Retinal pigment epithelial cell (primary cell): ENCODE measurements around the gene MCTP1.

Experiments used
- DNase-seq: peaks from one replicate; pipeline ENCODE4 v3.0.0-alpha.2; 2010; ENCODE audit warnings: low read depth
- H3K4me3 ChIP-seq: 2 replicates; pipeline ENCODE4 v1.5.1; 2011; ENCODE audit warnings: mild to moderate bottlenecking, low read length, control low read depth, moderate library complexity
- TF ChIP-seq, protein P1 (sequence below): conservative IDR thresholded peaks from 2 replicates; pipeline ENCODE4 v1.5.1; 2011; ENCODE audit warnings: low read depth, low read length, control low read depth, inconsistent platforms

The MCTP1 gene

DNA sequence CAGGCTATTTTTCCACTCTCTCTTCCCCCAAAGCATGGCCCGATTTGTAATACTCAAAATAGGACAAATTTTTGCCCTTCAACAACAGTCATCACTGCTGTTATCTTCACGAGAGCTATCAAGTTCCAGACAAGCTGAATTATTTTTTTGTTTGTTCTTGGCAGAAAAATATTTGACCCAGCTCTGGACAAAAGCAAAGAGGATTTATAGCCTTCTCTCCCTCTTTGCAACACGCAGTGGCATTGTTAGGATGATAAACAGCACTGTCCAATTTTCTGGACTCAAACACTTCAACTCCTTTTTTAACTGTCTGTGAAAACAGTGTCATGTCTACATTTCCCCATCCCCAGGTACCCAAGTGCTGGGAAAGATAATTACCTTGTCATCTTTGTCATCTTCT lies 506.2 kb downstream of the MCTP1 start:
- H3K4me3 ChIP-seq = no peak overlapping the region
- DNase-seq = no peak
- TF ChIP-seq, protein P1, sequence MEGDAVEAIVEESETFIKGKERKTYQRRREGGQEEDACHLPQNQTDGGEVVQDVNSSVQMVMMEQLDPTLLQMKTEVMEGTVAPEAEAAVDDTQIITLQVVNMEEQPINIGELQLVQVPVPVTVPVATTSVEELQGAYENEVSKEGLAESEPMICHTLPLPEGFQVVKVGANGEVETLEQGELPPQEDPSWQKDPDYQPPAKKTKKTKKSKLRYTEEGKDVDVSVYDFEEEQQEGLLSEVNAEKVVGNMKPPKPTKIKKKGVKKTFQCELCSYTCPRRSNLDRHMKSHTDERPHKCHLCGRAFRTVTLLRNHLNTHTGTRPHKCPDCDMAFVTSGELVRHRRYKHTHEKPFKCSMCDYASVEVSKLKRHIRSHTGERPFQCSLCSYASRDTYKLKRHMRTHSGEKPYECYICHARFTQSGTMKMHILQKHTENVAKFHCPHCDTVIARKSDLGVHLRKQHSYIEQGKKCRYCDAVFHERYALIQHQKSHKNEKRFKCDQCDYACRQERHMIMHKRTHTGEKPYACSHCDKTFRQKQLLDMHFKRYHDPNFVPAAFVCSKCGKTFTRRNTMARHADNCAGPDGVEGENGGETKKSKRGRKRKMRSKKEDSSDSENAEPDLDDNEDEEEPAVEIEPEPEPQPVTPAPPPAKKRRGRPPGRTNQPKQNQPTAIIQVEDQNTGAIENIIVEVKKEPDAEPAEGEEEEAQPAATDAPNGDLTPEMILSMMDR = no peak

DNA sequence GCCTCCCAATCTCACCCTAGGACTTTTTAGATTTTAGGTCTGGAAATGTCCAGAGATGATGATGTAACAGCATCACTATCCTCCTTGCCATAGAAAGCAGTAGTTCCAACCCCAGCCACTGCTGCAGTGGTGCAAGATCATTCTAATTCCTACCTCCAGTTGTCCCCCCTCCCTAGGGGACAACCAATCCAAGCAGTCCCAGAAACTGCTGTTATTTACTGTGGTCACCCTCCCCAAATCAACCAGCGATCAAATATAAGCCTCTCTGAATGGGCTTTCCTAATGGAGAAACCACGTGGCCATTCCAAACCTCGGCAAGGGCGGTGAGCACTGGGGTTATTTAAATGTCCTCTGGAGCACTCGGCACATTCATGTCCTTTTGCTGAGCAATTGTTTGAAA lies 506.6 kb downstream of the MCTP1 start:
- no peak for DNase-seq
- TF ChIP-seq, protein P1 = no peak
- H3K4me3 ChIP-seq = no peak overlapping the region

DNA sequence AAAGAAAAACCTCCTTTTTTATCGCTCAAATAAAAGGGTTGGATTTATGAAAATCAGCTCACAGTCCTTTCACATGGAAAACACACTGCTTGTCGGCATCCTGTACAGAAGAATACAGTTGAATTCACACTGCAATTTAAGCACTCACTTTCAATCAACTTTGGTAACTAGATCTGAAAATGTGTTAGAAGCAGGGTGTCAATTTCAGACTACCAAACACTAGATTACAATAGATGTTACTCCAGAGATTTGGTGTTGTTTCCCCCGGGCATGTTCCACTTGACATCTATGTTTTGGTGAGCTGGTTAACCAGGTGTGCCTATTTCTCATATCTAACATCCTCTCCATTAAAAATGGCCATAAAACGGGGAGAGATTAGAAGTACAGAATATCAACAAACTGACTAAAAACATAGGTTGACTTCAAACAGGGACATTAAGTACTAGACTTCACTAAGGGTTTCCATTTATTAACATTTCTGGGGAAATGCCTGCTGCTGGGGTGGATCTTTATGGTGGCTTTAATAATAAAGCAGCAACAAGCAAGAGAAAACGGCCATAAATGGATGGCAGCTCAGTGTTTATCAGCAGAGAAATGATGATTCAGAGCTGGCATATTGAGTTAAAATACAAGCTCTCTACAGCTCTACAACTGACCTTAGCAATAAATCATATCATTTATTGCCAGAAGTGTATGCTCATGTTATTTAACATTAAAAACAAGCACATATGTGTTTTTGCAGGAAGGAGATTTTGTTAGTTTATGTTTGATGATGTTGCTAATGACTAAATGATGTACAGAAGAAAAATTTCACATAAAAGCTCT lies 507.6 kb downstream of the MCTP1 start:
- no peak for DNase-seq
- H3K4me3 ChIP-seq = no peak overlapping the region
- TF ChIP-seq, protein P1 = no peak

DNA sequence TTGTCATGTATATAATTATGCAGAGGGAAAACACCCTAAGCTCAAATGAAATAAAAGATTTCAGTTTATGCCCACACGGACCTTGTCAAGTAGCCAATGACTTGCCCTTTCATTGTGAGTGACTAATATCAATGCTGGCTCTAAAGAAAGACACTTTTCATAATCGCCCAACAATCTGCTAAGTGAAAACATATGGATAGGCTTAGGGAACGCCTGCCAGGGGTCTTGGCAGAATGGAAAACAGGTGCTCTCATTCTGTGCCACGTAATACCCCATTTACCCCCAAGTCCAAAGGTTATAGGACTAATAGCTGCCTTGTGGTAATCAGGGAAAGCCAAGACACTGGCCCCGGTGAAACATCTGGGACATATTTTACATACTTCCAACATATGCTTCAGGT lies 508.7 kb downstream of the MCTP1 start:
- TF ChIP-seq, protein P1 = no peak
- H3K4me3 ChIP-seq = no peak overlapping the region
- DNase-seq = no peak

DNA sequence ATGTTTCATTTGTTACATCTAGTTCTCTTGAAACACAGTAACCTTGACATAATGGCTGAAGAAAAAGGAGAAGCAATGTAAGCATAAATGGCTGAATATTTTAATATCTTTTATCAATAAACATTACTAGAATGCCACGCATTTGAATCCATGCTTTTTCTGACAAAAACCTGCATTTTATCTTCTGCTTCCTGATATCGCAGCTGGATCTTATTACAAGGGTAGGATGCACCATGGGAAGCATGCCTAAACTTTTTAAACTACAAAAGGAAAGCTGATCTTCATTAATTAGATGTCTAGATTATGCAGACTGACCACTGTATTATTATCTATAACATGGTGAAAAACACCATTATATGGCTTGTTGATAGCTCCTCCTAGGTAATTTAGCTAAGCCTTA lies 509.8 kb downstream of the MCTP1 start:
- no peak overlapping the region for H3K4me3 ChIP-seq
- no peak for DNase-seq
- TF ChIP-seq, protein P1 = no peak

DNA sequence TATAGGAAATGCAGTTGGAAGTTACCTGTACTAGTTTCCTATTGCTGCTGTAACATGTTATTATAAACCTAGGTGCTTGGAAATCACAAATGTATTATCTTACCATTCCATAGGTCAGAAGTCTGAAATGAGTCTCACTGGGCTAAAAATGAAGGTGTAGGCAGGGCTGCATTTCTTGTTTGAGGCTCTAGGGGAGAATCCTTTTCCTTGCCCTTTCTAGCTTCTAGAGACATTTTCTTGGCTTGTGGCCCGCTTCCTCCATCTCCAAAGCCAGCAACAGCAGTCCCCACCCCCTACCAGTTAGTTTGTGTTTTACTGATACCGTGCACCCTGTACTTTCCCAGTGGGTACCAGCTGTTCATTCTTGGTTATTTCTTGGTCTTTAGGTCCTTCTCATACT lies 513.2 kb downstream of the MCTP1 start:
- H3K4me3 ChIP-seq = no peak overlapping the region
- TF ChIP-seq, protein P1 = no peak
- no peak for DNase-seq

DNA sequence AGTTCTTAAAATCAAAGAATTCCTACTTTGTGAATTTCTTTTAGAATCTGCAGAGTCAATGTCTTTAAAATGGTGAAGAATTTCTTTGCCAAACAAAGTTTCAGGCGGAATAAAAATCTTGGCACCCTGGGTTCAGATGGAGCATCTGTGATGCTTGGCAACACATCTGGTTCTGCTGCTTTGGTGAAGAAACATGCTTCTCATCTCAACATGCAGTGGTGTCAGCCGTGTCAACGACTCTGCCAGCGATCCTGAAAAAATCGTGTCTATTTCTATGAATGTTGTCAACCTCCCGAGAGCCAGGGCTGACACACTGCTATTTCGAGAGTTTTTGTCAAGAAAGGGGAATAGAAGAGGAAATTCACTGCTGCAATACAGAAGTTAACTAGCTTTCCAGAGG lies 514.9 kb downstream of the MCTP1 start:
- TF ChIP-seq, protein P1 = no peak

More for the DNA sequence above, 514.9 kb downstream of the MCTP1 start:
- no peak for DNase-seq
- no peak overlapping the region for H3K4me3 ChIP-seq
